Panc1 (cell line): ENCODE measurements around the gene PIGV. TPM values are rescaled to one million over a fixed set of nuclear protein-coding genes. Genes with fewer than 3 reads are reported as not detected.

ENCODE experiments used
- ATAC-seq: fragments of 200-7000 bp; cut with Tn5 transposase; 2 replicates; pipeline ENCODE4 v1.9.1; 2020; ENCODE audit warnings: mild to moderate bottlenecking, moderate library complexity
- BruUV-seq: library from RNA; stranded (reverse); fragments of 400-500 nt; replicated peaks from 2 replicates; lab custom pipeline; 2021; lab: Mats Ljungman, UMichigan
- CTCF ChIA-PET: fragments of 300-600 bp; sonication (Branson Sonifier 250); formaldehyde crosslinking; loops from one replicate; lab custom pipeline; 2022; ENCODE audit warnings: antibody characterized with exemption; lab: Charles Lee
- POLR2A ChIA-PET: fragments of 300-600 bp; sonication (Branson Sonifier 250); formaldehyde crosslinking; loops from one replicate; lab custom pipeline; 2022; ENCODE audit warnings: antibody characterized with exemption; lab: Charles Lee
- DNase-seq: peaks from one replicate; pipeline ENCODE4 v3.0.0-alpha.2; 2010; ENCODE audit warnings: low read depth, low spot score
- H3K27ac ChIP-seq: 2 replicates; pipeline ENCODE4 v1.5.1; 2011; ENCODE audit warnings: mild to moderate bottlenecking, low read length, inconsistent platforms
- H3K27me3 ChIP-seq: fragments of 200-500 bp; sonication (Bioruptor generic); 2 replicates; pipeline ENCODE4 v1.6.0; 2014; ENCODE audit warnings: low read length, inconsistent platforms; ENCODE audit not compliant: control insufficient read depth, insufficient read depth
- H3K36me3 ChIP-seq: fragments of 200-500 bp; sonication (Bioruptor generic); 2 replicates; pipeline ENCODE4 v1.5.1; 2014; ENCODE audit warnings: inconsistent platforms, mild to moderate bottlenecking, low read length, moderate library complexity; ENCODE audit not compliant: control insufficient read depth, insufficient read depth
- H3K4me1 ChIP-seq: 2 replicates; pipeline ENCODE4 v1.5.1; 2011; ENCODE audit warnings: inconsistent platforms, mild to moderate bottlenecking, low read length, moderate library complexity; ENCODE audit not compliant: control insufficient read depth, insufficient read depth
- H3K4me3 ChIP-seq, 2 experiments: 2 replicates each; pipeline ENCODE4 v1.5.1; 2011 to 2012; ENCODE audit warnings: low read depth in 2 of 2, low read length in 2 of 2, mild to moderate bottlenecking in 2 of 2, inconsistent platforms in 1 of 2, moderate library complexity in 1 of 2
- H3K9me3 ChIP-seq: fragments of 200-500 bp; sonication (Bioruptor generic); 2 replicates; pipeline ENCODE4 v1.5.1; 2014; ENCODE audit warnings: low read depth, mild to moderate bottlenecking, inconsistent platforms, low read length, moderate library complexity; ENCODE audit not compliant: control insufficient read depth, insufficient read depth
- POLR2AphosphoS5 ChIP-seq: IDR thresholded peaks from 2 replicates; pipeline ENCODE4 v1.6.1; 2012; ENCODE audit warnings: mild to moderate bottlenecking, low read depth, low read length, moderate library complexity
- SIN3A ChIP-seq: IDR thresholded peaks from 2 replicates; pipeline ENCODE4 v1.6.1; 2012; ENCODE audit warnings: low read depth, mild to moderate bottlenecking, low read length, moderate library complexity, borderline replicate concordance; ENCODE audit not compliant: insufficient read depth
- TCF7L2 ChIP-seq: IDR thresholded peaks from 2 replicates; pipeline ENCODE4 v1.6.1; 2011; ENCODE audit warnings: mild to moderate bottlenecking, low read depth, low read length, inconsistent platforms
- in situ Hi-C: cut with HindIII; loops from 2 replicates; pipeline ENCODE4 v1.10.0; 2016; ENCODE audit warnings: low sequenced_read_pairs, low pct_unique_long_range_greater_than_20kb
- intact Hi-C: fragments of 100-400 bp; cut with micrococcal nuclease; formaldehyde crosslinking; loops from one replicate; pipeline ENCODE4 v1.10.0; 2022; ENCODE audit not compliant: unreplicated experiment
- total RNA-seq: library from RNA; stranded (reverse); gene quantifications from one replicate; pipeline ENCODE4 v1.2.1, GENCODE V29; 2021; ENCODE audit not compliant: unreplicated experiment
- TF ChIP-seq, protein P1 (sequence below): fragments of 450-650 bp; IDR thresholded peaks from 2 replicates; pipeline ENCODE4 v1.5.1; 2017; ENCODE audit warnings: mild to moderate bottlenecking
- TF ChIP-seq, protein P2 (sequence below), 2 experiments: IDR thresholded peaks; 2 replicates each; pipeline ENCODE4 v1.6.1; 2011 to 2012; ENCODE audit warnings: low read depth in 2 of 2, control low read depth in 1 of 2, low read length in 1 of 2, mild to moderate bottlenecking in 1 of 2, moderate library complexity in 1 of 2; ENCODE audit not compliant: insufficient read depth in 1 of 2

PIGV gene
- total RNA-seq, 1 experiment from 2014 or later, result 20.1 TPM

DNA sequence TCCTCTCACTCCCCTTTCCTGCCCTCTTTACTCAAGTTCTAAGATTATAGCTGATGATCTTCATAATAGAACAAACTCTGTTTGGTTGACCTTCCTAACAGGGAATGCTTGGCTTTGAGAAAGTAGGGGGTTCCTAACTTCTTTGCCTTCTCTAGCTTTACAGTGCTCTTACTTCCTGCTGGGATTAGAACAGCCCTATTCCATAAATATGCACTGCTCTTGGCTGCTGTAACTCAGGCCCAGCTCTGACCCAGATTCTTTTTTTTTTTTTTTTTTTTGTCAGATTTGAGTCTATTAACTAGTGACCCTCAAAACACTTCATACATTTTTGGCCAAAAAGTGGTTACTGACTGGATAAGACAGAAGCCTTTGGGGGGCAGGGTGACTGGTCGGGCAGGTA, 39.4 kb upstream of the PIGV start:
- POLR2A ChIA-PET, result no interaction called here
- H3K27me3 ChIP-seq, result no peaks in the 10 kb centered on the region
- peaks cover 20% of the 10 kb centered on the region for H3K36me3 ChIP-seq
- TF ChIP-seq, protein P1, sequence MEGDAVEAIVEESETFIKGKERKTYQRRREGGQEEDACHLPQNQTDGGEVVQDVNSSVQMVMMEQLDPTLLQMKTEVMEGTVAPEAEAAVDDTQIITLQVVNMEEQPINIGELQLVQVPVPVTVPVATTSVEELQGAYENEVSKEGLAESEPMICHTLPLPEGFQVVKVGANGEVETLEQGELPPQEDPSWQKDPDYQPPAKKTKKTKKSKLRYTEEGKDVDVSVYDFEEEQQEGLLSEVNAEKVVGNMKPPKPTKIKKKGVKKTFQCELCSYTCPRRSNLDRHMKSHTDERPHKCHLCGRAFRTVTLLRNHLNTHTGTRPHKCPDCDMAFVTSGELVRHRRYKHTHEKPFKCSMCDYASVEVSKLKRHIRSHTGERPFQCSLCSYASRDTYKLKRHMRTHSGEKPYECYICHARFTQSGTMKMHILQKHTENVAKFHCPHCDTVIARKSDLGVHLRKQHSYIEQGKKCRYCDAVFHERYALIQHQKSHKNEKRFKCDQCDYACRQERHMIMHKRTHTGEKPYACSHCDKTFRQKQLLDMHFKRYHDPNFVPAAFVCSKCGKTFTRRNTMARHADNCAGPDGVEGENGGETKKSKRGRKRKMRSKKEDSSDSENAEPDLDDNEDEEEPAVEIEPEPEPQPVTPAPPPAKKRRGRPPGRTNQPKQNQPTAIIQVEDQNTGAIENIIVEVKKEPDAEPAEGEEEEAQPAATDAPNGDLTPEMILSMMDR, result no peak
- TF ChIP-seq SIN3A (no peak), POLR2AphosphoS5 (no peak), TCF7L2 (no peak)
- TF ChIP-seq, protein P2, sequence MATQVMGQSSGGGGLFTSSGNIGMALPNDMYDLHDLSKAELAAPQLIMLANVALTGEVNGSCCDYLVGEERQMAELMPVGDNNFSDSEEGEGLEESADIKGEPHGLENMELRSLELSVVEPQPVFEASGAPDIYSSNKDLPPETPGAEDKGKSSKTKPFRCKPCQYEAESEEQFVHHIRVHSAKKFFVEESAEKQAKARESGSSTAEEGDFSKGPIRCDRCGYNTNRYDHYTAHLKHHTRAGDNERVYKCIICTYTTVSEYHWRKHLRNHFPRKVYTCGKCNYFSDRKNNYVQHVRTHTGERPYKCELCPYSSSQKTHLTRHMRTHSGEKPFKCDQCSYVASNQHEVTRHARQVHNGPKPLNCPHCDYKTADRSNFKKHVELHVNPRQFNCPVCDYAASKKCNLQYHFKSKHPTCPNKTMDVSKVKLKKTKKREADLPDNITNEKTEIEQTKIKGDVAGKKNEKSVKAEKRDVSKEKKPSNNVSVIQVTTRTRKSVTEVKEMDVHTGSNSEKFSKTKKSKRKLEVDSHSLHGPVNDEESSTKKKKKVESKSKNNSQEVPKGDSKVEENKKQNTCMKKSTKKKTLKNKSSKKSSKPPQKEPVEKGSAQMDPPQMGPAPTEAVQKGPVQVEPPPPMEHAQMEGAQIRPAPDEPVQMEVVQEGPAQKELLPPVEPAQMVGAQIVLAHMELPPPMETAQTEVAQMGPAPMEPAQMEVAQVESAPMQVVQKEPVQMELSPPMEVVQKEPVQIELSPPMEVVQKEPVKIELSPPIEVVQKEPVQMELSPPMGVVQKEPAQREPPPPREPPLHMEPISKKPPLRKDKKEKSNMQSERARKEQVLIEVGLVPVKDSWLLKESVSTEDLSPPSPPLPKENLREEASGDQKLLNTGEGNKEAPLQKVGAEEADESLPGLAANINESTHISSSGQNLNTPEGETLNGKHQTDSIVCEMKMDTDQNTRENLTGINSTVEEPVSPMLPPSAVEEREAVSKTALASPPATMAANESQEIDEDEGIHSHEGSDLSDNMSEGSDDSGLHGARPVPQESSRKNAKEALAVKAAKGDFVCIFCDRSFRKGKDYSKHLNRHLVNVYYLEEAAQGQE (IDR thresholded peaks at IDR 0.05; ENCODE audit: insufficient read depth in 1 of 2, low read depth in 2 of 2, low read length in 1 of 2), result no peak
- no peak overlapping the region for H3K27ac ChIP-seq
- BruUV-seq, result no TSS peak
- ATAC-seq (no peak), DNase-seq (no peak)
- peaks cover 9% of the 10 kb centered on the region for H3K4me1 ChIP-seq
- intact Hi-C loops (no loop called here), in situ Hi-C loops (no loop called here)
- no peak overlapping the region for H3K4me3 ChIP-seq
- CTCF ChIA-PET, result interaction anchor here (0.6 kb wide), 1 partner anchor 40 kb away, joined by 5 read pairs; no protein-coding TSS in a partner anchor
- no peaks in the 10 kb centered on the region for H3K9me3 ChIP-seq

DNA sequence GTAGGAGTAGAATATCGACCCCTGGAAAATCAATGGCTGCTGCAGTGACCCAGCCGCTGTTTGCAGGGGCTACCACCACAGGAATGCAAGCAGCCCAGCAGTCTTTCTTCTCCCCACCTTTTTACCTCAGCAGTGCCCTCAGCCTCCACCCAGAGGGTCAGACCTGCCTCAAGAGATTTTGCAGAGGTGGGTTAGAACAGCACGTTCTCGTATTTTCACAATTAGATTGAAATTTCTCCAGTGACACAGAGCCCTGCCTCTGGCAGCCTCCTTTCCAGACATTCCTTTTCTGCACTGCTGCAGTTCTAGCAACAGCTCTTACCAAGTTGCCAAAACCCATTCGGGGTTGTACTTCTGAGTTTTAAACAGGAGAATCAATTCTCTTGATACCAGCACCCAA, 38.3 kb upstream of the PIGV start:
- Histone ChIP-seq H3K36me3 (peaks cover 17% of the 10 kb centered on the region), H3K27ac (no peak overlapping the region), H3K4me1 (peaks cover under 1% of the 10 kb centered on the region; the same call in 1 of the 2 replicates), H3K9me3 (no peaks in the 10 kb centered on the region), H3K27me3 (no peaks in the 10 kb centered on the region), H3K4me3 (no peak overlapping the region)
- intact Hi-C loops (no loop called here), in situ Hi-C loops (no loop called here)
- DNase-seq, result no peak
- ATAC-seq, result no peak
- ChIA-PET POLR2A (no interaction called here), CTCF (no interaction called here)
- BruUV-seq, result no TSS peak
- TF ChIP-seq TCF7L2 (no peak), SIN3A (no peak), POLR2AphosphoS5 (no peak)
- TF ChIP-seq, protein P1, result no peak
- TF ChIP-seq, protein P2 (IDR thresholded peaks at IDR 0.05; ENCODE audit: insufficient read depth in 1 of 2, low read depth in 2 of 2, low read length in 1 of 2), result no peak
